Ovary (tissue), 3 donors: ENCODE data around the gene GLI3.

Experiments
- POLR2A ChIP-seq: fragments of 450-650 bp; IDR thresholded peaks from one replicate; pipeline ENCODE4 v1.6.1; 2017; ENCODE audit warnings: antibody characterized with exemption, mild to moderate bottlenecking, moderate library complexity
- TF ChIP-seq, protein P1 (sequence below), 3 donors: fragments of 450-650 bp in 2 of 3; fragments of 200-600 bp in 1 of 3; IDR thresholded peaks; one replicate each; pipeline versions ENCODE4 v1.5.1 to v1.8.0; 2016 to 2022; ENCODE audit warnings: antibody characterized with exemption in 3 of 3, mild to moderate bottlenecking in 1 of 3
- donor health status: DM: no; HTN: no; CAD: no.

DNA sequence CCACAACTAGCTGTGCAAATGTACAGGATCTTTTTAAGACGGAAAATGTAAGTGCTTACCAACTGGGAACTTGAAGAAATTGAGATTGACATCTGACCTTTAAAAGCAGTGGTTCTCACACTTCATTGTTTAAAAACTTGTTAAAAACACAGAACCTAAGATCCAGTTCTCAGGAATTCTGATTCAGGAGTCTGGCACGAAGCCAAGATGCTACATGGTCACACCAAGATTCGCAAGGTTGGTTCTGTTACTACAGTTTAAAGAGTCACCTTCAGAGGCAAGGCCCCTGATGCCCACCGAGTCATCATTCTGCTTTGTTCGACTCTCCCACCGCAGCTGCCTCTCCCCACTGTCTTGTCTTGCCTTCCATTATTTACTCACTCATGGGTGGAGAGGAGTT lies 113.3 kb downstream of the GLI3 start:
- TF ChIP-seq, protein P1, sequence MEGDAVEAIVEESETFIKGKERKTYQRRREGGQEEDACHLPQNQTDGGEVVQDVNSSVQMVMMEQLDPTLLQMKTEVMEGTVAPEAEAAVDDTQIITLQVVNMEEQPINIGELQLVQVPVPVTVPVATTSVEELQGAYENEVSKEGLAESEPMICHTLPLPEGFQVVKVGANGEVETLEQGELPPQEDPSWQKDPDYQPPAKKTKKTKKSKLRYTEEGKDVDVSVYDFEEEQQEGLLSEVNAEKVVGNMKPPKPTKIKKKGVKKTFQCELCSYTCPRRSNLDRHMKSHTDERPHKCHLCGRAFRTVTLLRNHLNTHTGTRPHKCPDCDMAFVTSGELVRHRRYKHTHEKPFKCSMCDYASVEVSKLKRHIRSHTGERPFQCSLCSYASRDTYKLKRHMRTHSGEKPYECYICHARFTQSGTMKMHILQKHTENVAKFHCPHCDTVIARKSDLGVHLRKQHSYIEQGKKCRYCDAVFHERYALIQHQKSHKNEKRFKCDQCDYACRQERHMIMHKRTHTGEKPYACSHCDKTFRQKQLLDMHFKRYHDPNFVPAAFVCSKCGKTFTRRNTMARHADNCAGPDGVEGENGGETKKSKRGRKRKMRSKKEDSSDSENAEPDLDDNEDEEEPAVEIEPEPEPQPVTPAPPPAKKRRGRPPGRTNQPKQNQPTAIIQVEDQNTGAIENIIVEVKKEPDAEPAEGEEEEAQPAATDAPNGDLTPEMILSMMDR (IDR thresholded peaks at IDR 0.05) = no peak
- TF ChIP-seq POLR2A = no peak
